Loucy (cell line): ENCODE data around the gene CTIF.

Experiments used
- EZH2phosphoT487 ChIP-seq: fragments of 200-600 bp; IDR thresholded peaks from 2 replicates; pipeline ENCODE4 v1.6.1; 2018; ENCODE audit warnings: antibody characterized with exemption, mild to moderate bottlenecking, moderate library complexity, borderline replicate concordance
- TF ChIP-seq, protein P1 (sequence below): fragments of 200-600 bp; sonication (generic); conservative IDR thresholded peaks from 2 replicates; pipeline ENCODE4 v1.5.1; 2014; ENCODE audit warnings: mild to moderate bottlenecking, antibody characterized with exemption, low read length

DNA sequence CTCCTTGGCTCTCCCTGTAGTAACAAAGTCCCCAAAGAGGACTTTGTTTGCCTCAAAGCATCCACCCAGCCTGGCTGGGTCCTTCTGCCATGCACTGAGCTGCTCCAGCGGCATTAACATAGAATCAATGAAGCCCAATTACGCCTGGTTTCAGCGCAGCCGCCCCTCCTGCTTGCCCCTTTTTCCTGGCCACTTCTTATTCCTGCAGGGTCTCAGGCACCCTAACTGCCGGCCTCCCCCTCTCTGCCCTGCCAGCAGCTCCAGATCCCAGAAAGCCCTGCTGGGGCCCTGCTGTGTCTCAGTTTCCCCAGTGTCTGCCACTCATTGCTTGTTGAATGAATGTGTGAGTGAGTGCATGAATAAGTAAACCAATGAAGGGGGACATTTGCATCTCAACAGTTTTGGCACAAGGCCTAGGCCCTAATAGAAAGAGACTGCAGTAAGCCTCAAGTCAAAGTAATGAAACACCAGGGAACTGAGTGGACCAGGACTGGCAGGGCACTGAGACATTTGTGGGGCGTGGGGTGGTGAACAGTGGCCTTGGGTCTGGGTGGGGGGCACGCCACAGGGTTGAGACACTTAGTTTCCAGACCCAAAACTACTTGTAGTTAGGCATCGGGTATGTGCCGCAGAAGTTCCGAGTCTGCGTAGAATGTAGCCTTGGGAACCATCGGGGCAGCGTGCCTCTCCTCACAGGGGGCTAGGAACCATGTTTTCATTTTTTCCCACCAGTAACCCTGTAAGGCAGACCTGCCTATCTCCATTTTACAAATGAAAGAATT is 351.3 kb downstream of the CTIF start:
- TF ChIP-seq, protein P1, sequence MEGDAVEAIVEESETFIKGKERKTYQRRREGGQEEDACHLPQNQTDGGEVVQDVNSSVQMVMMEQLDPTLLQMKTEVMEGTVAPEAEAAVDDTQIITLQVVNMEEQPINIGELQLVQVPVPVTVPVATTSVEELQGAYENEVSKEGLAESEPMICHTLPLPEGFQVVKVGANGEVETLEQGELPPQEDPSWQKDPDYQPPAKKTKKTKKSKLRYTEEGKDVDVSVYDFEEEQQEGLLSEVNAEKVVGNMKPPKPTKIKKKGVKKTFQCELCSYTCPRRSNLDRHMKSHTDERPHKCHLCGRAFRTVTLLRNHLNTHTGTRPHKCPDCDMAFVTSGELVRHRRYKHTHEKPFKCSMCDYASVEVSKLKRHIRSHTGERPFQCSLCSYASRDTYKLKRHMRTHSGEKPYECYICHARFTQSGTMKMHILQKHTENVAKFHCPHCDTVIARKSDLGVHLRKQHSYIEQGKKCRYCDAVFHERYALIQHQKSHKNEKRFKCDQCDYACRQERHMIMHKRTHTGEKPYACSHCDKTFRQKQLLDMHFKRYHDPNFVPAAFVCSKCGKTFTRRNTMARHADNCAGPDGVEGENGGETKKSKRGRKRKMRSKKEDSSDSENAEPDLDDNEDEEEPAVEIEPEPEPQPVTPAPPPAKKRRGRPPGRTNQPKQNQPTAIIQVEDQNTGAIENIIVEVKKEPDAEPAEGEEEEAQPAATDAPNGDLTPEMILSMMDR: no peak
- TF ChIP-seq EZH2phosphoT487: no peak
